ENCODE data around the gene KRTAP13-3. TPM values are rescaled to one million over a fixed set of nuclear protein-coding genes. Genes with fewer than 3 reads are reported as not detected.

The KRTAP13-3 gene
- total and polyA plus RNA-seq, 9 of the 15 experiments (the other 6 are each of a cell fraction or from before 2014, with no cell fraction given), result not detected

DNA sequence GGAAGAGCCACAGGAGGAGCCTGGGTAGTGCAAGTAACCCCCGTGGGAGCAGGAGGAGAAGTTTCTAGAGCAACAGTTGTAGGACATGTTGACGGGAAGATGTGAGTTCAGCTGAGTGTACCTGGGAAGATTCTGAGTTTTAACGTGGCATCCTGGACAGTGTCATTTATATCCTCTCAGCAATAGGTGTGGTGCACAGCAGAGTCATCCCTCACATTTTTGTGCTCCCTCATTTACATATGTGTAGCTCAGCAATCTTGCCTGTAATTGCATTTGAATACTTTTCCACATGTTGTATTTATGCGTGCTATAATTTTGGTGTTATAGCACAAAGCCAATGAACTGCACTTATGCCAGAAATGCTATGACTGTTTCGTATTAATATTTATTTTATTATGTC, at the start of gene KRTAP13-3 (continued):
- TF ChIP-seq FOXK1 (CRISPR knock-in tag; IDR thresholded peaks at IDR 0.05; ENCODE audit: borderline replicate concordance), result no peak
- no peak for TF ChIP-seq NCOA1 (IDR thresholded peaks at IDR 0.05; ENCODE audit: low read depth)
- TF ChIP-seq, protein P1, sequence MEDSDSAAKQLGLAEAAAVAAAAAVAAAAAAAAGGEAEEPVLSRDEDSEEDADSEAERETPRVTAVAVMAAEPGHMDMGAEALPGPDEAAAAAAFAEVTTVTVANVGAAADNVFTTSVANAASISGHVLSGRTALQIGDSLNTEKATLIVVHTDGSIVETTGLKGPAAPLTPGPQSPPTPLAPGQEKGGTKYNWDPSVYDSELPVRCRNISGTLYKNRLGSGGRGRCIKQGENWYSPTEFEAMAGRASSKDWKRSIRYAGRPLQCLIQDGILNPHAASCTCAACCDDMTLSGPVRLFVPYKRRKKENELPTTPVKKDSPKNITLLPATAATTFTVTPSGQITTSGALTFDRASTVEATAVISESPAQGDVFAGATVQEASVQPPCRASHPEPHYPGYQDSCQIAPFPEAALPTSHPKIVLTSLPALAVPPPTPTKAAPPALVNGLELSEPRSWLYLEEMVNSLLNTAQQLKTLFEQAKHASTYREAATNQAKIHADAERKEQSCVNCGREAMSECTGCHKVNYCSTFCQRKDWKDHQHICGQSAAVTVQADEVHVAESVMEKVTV (CRISPR knock-in tag; IDR thresholded peaks at IDR 0.05), result no peak
- TF ChIP-seq SOX6 (IDR thresholded peaks at IDR 0.05), result no peak
- no peak for TF ChIP-seq ZFPM2 (CRISPR knock-in tag; IDR thresholded peaks at IDR 0.05)
- no peak for TF ChIP-seq GTF2A2 (tag; IDR thresholded peaks at IDR 0.05)
- TF ChIP-seq ZNF165 (CRISPR knock-in tag; IDR thresholded peaks at IDR 0.05; ENCODE audit: borderline replicate concordance), result no peak
- TF ChIP-seq TAF1 (IDR thresholded peaks at IDR 0.05; ENCODE audit: control insufficient read depth, extremely low read depth, insufficient read depth, low read length, severe bottlenecking), result no peak
- no peak for TF ChIP-seq RAD21 (CRISPR knock-in tag; conservative IDR thresholded peaks at IDR 0.05 in 1 of 2, IDR thresholded peaks at IDR 0.05 in 1 of 2)
- TF ChIP-seq, protein P2, sequence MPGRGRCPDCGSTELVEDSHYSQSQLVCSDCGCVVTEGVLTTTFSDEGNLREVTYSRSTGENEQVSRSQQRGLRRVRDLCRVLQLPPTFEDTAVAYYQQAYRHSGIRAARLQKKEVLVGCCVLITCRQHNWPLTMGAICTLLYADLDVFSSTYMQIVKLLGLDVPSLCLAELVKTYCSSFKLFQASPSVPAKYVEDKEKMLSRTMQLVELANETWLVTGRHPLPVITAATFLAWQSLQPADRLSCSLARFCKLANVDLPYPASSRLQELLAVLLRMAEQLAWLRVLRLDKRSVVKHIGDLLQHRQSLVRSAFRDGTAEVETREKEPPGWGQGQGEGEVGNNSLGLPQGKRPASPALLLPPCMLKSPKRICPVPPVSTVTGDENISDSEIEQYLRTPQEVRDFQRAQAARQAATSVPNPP (IDR thresholded peaks at IDR 0.05; ENCODE audit: borderline replicate concordance, insufficient read depth, insufficient read length), result no peak
- no peak for TF ChIP-seq TEAD4 (IDR thresholded peaks at IDR 0.05; ENCODE audit: low read length)
- no peak for TF ChIP-seq TEAD4 (CRISPR knock-in tag; IDR thresholded peaks at IDR 0.05; ENCODE audit: borderline replicate concordance)
- TF ChIP-seq PHF20 (IDR thresholded peaks at IDR 0.05; ENCODE audit: partially characterized antibody), result no peak
